Prostate gland (tissue), 2 donors: ENCODE results near the gene ADGRF5.

Experiments used
- CTCF ChIP-seq, 4 experiments: fragments of 200-600 bp in 2 of 4; fragments of 450-650 bp in 2 of 4; sonication (generic) in 2 of 4; IDR thresholded peaks; 1 replicate in 3 of 4; 2 replicates in 1 of 4; pipeline ENCODE4 v1.5.1; 2016 to 2019; ENCODE audit warnings: antibody characterized with exemption in 4 of 4, mild to moderate bottlenecking in 2 of 4, moderate library complexity in 2 of 4
- POLR2AphosphoS5 ChIP-seq: sonication (generic); formaldehyde crosslinking; IDR thresholded peaks from one replicate; pipeline ENCODE4 v1.6.1; 2017; ENCODE audit warnings: antibody characterized with exemption

- TF ChIP-seq CTCF (IDR thresholded peaks at IDR 0.05) (no peak), POLR2AphosphoS5 (no peak)
These were observed 43.2 kb upstream of the ADGRF5 start for GRCh38 chr6:46964716-46965519.
